ENCODE data around the gene TCAF1. TPM values are rescaled to one million over a fixed set of nuclear protein-coding genes. Genes with fewer than 3 reads are reported as not detected.

Gene TCAF1
- total RNA-seq, 4 donors from 2014 or later = 38.2 to 62.7 (median 52.4) TPM

DNA sequence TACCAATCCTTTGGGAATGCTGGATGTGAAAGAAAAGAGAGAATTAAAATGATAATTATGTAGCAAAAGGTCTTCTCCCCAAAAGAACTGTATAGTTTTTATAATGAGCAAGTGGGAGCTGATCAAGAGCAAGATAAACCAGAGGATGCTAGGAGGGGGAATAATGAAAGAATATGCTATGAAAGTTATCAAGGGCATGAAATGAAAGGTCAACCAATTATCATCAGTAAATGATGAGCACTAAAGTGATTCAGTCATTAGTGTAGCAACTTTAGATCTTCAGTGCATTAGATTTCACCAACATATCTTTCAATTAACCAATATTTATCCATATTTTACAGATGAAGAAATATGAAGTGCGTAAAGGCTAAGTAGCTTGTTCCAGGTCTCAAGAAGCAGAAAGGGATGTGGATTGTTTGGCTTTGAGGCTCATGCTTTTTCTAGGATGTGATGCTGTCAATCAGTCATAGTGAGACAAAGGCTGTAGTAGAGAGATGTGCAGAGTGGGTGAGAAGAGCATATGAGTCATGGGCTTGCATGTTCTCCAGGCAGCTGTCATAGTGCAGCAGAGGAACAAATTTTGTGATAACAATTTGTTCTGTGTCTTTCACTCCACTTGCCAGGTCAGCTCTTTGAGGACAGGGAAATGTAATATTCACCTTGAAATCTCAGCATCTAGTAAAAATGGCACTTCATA, 27.4 kb upstream of the TCAF1 start:
- Histone ChIP-seq H3K27me3 (no peaks in the 10 kb centered on the region), H3K27ac (replicated peaks in 1 of 4) (no peak overlapping the region), H3K4me1 (peaks cover 0 to 1% (median under 1%) of the 10 kb centered on the region in 4 donors), H3K9me3 (no peaks in the 10 kb centered on the region), H3K4me3 (no peak overlapping the region), H3K36me3 (no peaks in the 10 kb centered on the region)
- no peak for TF ChIP-seq POLR2AphosphoS5 (IDR thresholded peaks at IDR 0.05)
- no peak for TF ChIP-seq EP300 (IDR thresholded peaks at IDR 0.05)
- TF ChIP-seq, protein P1, sequence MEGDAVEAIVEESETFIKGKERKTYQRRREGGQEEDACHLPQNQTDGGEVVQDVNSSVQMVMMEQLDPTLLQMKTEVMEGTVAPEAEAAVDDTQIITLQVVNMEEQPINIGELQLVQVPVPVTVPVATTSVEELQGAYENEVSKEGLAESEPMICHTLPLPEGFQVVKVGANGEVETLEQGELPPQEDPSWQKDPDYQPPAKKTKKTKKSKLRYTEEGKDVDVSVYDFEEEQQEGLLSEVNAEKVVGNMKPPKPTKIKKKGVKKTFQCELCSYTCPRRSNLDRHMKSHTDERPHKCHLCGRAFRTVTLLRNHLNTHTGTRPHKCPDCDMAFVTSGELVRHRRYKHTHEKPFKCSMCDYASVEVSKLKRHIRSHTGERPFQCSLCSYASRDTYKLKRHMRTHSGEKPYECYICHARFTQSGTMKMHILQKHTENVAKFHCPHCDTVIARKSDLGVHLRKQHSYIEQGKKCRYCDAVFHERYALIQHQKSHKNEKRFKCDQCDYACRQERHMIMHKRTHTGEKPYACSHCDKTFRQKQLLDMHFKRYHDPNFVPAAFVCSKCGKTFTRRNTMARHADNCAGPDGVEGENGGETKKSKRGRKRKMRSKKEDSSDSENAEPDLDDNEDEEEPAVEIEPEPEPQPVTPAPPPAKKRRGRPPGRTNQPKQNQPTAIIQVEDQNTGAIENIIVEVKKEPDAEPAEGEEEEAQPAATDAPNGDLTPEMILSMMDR (IDR thresholded peaks at IDR 0.05) = no peak
- TF ChIP-seq POLR2A (IDR thresholded peaks at IDR 0.05; ENCODE audit: low read depth) = no peak
- 86% methylated on average over 1 of the region's 1 CpG for WGBS
- DNase-seq (ENCODE audit: extremely low spot score) = no peak
- intact Hi-C loops (cut with DNase I) = no loop called here

DNA sequence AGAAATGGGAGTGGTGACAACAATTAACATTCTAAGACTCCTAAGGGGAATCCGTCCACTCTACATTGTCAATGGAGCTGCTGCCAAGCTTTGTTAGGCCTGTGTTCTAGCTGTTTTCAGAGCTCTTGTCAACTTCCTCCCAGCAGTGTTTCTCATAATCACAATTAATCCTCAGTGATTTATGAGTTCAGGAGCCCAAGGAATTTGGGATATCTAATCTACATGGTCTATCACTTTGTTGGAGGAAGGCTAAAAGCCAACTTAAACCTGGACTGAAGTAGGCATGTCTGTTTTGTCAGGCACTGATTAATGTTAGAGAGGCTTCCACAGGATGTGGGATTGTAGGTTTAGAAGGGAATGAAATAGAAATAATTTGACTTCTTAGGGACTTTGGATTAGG, 22.9 kb upstream of the TCAF1 start:
- TF ChIP-seq, protein P1 (IDR thresholded peaks at IDR 0.05) = no peak
- TF ChIP-seq POLR2AphosphoS5 (IDR thresholded peaks at IDR 0.05) (no peak), EP300 (IDR thresholded peaks at IDR 0.05) (no peak)

DNA sequence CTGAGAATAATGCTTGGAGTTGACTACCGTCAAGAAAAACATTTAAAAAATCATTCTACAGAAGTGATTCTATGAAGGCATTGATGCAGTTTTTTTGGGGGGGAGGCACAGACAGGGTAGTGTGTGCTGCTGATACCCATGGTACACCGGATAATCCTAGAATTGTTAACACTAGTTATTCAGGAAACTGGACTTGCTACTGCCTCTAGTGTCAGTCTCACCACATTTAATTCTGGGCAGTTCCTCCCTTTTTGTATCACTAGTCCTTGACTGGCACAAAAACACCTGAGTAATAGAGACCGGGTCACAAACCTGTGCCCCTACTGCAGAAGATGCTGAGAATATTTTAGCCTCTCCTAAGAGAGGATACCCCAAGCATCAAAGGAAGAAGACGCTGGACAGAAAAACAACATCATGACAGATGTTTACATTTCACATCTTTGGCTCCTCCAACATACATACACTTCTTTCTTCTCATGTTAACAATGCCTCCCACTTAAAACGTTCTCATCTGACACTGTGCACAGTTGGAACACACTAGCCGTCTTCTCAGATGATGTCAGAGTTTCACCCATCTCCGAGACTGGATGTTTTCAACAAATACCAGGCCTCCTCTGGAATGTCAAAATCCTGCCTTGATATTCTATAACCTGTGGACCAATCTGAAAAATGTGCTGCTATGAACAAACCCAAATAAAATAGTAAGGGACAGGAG, 13.1 kb upstream of the TCAF1 start:
- 43% methylated on average over 7 of the region's 7 CpGs for WGBS
- intact Hi-C loops (cut with DNase I) = no loop called here
- Histone ChIP-seq H3K4me3 (no peak overlapping the region), H3K27me3 (no peaks in the 10 kb centered on the region), H3K36me3 (no peaks in the 10 kb centered on the region), H3K4me1 (peaks cover 0 to 11% (median 6%) of the 10 kb centered on the region in 4 donors), H3K27ac (replicated peaks in 1 of 4) (no peak overlapping the region), H3K9me3 (no peaks in the 10 kb centered on the region)
- TF ChIP-seq, protein P1 (IDR thresholded peaks at IDR 0.05) = no peak
- no peak for TF ChIP-seq POLR2AphosphoS5 (IDR thresholded peaks at IDR 0.05)
- no peak for TF ChIP-seq EP300 (IDR thresholded peaks at IDR 0.05)
- no peak for TF ChIP-seq POLR2A (IDR thresholded peaks at IDR 0.05; ENCODE audit: low read depth)
- no peak for DNase-seq (ENCODE audit: extremely low spot score)

More for the DNA sequence above, 22.9 kb upstream of the TCAF1 start:
- H3K36me3 ChIP-seq = no peaks in the 10 kb centered on the region
- H3K4me3 ChIP-seq = no peak overlapping the region
- H3K27ac ChIP-seq (replicated peaks in 1 of 4) = no peak overlapping the region
- no peaks in the 10 kb centered on the region for H3K27me3 ChIP-seq
- 50% methylated on average over 1 of the region's 1 CpG for WGBS
- intact Hi-C loops (cut with DNase I) = no loop called here
- H3K4me1 ChIP-seq = no peaks in the 10 kb centered on the region
- no peaks in the 10 kb centered on the region for H3K9me3 ChIP-seq
- DNase-seq (ENCODE audit: extremely low spot score) = no peak

DNA sequence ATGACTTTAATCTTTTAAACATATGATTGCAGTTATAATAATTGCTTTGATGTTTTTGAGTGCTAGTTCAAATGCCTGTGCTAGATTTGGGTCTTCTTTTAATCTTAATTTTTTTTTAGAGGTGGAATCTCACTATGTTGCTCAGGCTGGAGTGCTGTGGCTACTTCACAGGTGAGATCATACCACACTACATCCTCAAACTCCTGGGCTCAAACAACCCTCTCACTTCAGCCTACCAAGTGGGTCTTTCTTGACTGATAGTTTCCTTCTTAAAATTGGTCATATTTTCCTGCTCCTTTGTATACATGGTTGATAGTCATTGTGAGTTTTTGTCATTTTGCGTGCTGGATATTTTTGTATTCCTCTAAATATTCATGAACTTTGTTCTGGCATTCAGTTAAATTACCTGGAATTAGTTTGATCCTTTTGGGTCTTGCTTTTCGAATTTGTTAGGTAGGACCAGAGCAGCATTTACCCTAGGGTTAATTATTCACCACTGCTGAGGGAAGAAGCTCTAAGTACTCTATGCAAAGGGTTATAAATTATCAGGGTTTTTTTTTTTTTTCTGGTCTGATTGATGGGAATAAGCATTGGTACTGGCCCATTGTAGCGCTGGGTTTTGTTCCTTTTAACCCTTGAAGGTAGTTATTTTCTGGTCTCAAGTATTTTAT, 12.1 kb upstream of the TCAF1 start:
- Histone ChIP-seq H3K36me3 (no peaks in the 10 kb centered on the region), H3K4me3 (no peak overlapping the region), H3K4me1 (peaks cover 0 to 12% (median 6%) of the 10 kb centered on the region in 4 donors), H3K27ac (replicated peaks in 1 of 4) (no peak overlapping the region), H3K27me3 (no peaks in the 10 kb centered on the region), H3K9me3 (no peaks in the 10 kb centered on the region)
- TF ChIP-seq EP300 (IDR thresholded peaks at IDR 0.05) (no peak), POLR2AphosphoS5 (IDR thresholded peaks at IDR 0.05) (no peak), POLR2A (IDR thresholded peaks at IDR 0.05; ENCODE audit: low read depth) (no peak)
- TF ChIP-seq, protein P1 (IDR thresholded peaks at IDR 0.05) = no peak
- intact Hi-C loops (cut with DNase I) = no loop called here
- WGBS = 91% methylated on average over 3 of the region's 3 CpGs
- no peak for DNase-seq (ENCODE audit: extremely low spot score)

All from esophagus muscularis mucosa (tissue), 4 donors.